K562 (cell line): ENCODE results near the gene TAC3. TPM values are rescaled to one million over a fixed set of nuclear protein-coding genes. Genes with fewer than 3 reads are reported as not detected.
A peak's percentile ranks its signal among the peaks of the same experiment; 100 is the strongest.

ENCODE experiments used
- CHD1 ChIP-seq: fragments of 200-600 bp; sonication (generic); IDR thresholded peaks from one replicate; pipeline ENCODE4 v1.6.1; 2012; ENCODE audit warnings: mild to moderate bottlenecking, moderate library complexity, low read length, inconsistent platforms
- CSDE1 ChIP-seq, 2 experiments: fragments of 450-650 bp; IDR thresholded peaks; 2 replicates each; pipeline ENCODE4 v1.6.1; 2016; ENCODE audit warnings: mild to moderate bottlenecking in 1 of 2
- EGR1 ChIP-seq: fragments of 450-650 bp; conservative IDR thresholded peaks from 2 replicates; pipeline ENCODE4 v1.6.1; 2017; ENCODE audit warnings: mild to moderate bottlenecking
- KDM5B ChIP-seq: fragments of 200-600 bp; sonication (generic); IDR thresholded peaks from 2 replicates; pipeline ENCODE4 v1.6.1; 2012; ENCODE audit warnings: low read depth, mild to moderate bottlenecking, moderate library complexity, low read length, control low read depth, inconsistent platforms; ENCODE audit not compliant: insufficient replicate concordance
- MGA ChIP-seq: fragments of 450-650 bp; IDR thresholded peaks from 2 replicates; pipeline ENCODE4 v1.6.1; 2016; ENCODE audit warnings: mild to moderate bottlenecking, moderate library complexity
- NCOR1 ChIP-seq: fragments of 450-650 bp; IDR thresholded peaks from 2 replicates; pipeline ENCODE4 v1.6.1; 2016; ENCODE audit warnings: mild to moderate bottlenecking, moderate library complexity
- POLR3G ChIP-seq: IDR thresholded peaks from 2 replicates; pipeline ENCODE4 v1.6.1; 2011; ENCODE audit not compliant: insufficient read length, insufficient replicate concordance; ENCODE audit errors: extremely low read depth
- PREB ChIP-seq: sonication (generic); formaldehyde crosslinking; IDR thresholded peaks from 2 replicates; pipeline ENCODE4 v1.8.1; 2023; ENCODE audit warnings: mild to moderate bottlenecking, missing genetic modification reagents
- SETDB1 ChIP-seq: IDR thresholded peaks from one replicate; pipeline ENCODE4 v1.6.1; 2012; ENCODE audit warnings: low read length, control low read depth, inconsistent platforms
- SIRT6 ChIP-seq: IDR thresholded peaks from one replicate; pipeline ENCODE4 v1.6.1; 2012; ENCODE audit warnings: low read depth, mild to moderate bottlenecking, control low read depth, inconsistent platforms, low read length, moderate library complexity
- ZBTB2 ChIP-seq: fragments of 450-650 bp; IDR thresholded peaks from 2 replicates; pipeline ENCODE4 v1.6.1; 2016; ENCODE audit warnings: antibody characterized with exemption
- ZC3H8 ChIP-seq: fragments of 450-650 bp; IDR thresholded peaks from 2 replicates; pipeline ENCODE4 v1.6.1; 2017
- ZNF24 ChIP-seq: fragments of 450-650 bp; IDR thresholded peaks from 2 replicates; pipeline ENCODE4 v1.6.1; 2016
- ZNF780A ChIP-seq: fragments of 250-450 bp; sonication (Bioruptor Pico); IDR thresholded peaks from 2 replicates; pipeline ENCODE4 v1.5.0; 2021; ENCODE audit warnings: mild to moderate bottlenecking
- polyA plus RNA-seq, 8 experiments: library from polyadenylated mRNA; depleted of rRNA in 4 of 8; stranded (reverse) in 5 of 8; unstranded in 3 of 8; fragments of >200 nt; fragmentation: Nextera tagmentation in 2 of 8; fragmentation: Illumina TruSeq in 1 of 8; extraction: Ambion mirVana in 2 of 8; extraction: Trizol in 1 of 8; gene quantifications; 2 replicates each; pipeline versions ENCODE4 v1.2.1 to v1.2.3, GENCODE V29; 2011 to 2014; ENCODE audit warnings: inconsistent platforms in 1 of 8, missing spikeins in 1 of 8
- total RNA-seq, 7 experiments: library from RNA; depleted of rRNA in 6 of 7; stranded (reverse); fragments of >200 nt in 6 of 7; fragmentation: Illumina TruSeq in 2 of 7; extraction: Trizol in 2 of 7; gene quantifications; 2 replicates each; pipeline versions ENCODE4 v1.2.1 to v1.2.3, GENCODE V29; 2011 to 2021; ENCODE audit warnings: low replicate concordance in 1 of 7

The TAC3 gene
- total and polyA plus RNA-seq, 9 of the 15 experiments (the other 6 are each of a cell fraction or from before 2014, with no cell fraction given), result 0.29 to 2.8 (median 1.4) TPM

GRCh38 chr12:57039016-57039798 is 22.9 kb upstream of the TAC3 start (continued):
- TF ChIP-seq MGA, result no peak
- TF ChIP-seq KDM5B, result no peak
- TF ChIP-seq SETDB1, result no peak
- no peak for TF ChIP-seq POLR3G
- TF ChIP-seq ZNF780A (CRISPR knock-in tag), result no peak
- TF ChIP-seq PREB (CRISPR knock-in tag), result no peak
- TF ChIP-seq ZC3H8, result no peak
- TF ChIP-seq NCOR1, result peak; percentile 89
- 0 out of 2 replicates have a peak, but pooled peaks have one; percentile 3 for TF ChIP-seq EGR1
- no peak for TF ChIP-seq CSDE1 (IDR thresholded peaks at IDR 0.05)
- no peak for TF ChIP-seq CHD1
- no peak for TF ChIP-seq SIRT6
- no peak for TF ChIP-seq ZBTB2
- TF ChIP-seq ZNF24, result no peak
